A673 (cell line): ENCODE results near the gene DIRAS1.
A peak's percentile ranks its signal among the peaks of the same experiment; 100 is the strongest.

Experiments used
- EZH2 ChIP-seq: fragments of 200-600 bp; sonication (generic); IDR thresholded peaks from 2 replicates; pipeline ENCODE4 v1.6.1; 2017; ENCODE audit warnings: borderline replicate concordance, low read depth, mild to moderate bottlenecking, mixed read lengths, antibody characterized with exemption, low read length; ENCODE audit not compliant: poor library complexity, severe bottlenecking
- TF ChIP-seq, protein P1 (sequence below): fragments of 300-800, 200-600 bp; sonication (generic); conservative IDR thresholded peaks from 2 replicates; pipeline ENCODE4 v1.5.1; 2017; ENCODE audit warnings: low read depth, mild to moderate bottlenecking, antibody characterized with exemption, low read length, moderate library complexity, mixed read lengths

- TF ChIP-seq, protein P1, sequence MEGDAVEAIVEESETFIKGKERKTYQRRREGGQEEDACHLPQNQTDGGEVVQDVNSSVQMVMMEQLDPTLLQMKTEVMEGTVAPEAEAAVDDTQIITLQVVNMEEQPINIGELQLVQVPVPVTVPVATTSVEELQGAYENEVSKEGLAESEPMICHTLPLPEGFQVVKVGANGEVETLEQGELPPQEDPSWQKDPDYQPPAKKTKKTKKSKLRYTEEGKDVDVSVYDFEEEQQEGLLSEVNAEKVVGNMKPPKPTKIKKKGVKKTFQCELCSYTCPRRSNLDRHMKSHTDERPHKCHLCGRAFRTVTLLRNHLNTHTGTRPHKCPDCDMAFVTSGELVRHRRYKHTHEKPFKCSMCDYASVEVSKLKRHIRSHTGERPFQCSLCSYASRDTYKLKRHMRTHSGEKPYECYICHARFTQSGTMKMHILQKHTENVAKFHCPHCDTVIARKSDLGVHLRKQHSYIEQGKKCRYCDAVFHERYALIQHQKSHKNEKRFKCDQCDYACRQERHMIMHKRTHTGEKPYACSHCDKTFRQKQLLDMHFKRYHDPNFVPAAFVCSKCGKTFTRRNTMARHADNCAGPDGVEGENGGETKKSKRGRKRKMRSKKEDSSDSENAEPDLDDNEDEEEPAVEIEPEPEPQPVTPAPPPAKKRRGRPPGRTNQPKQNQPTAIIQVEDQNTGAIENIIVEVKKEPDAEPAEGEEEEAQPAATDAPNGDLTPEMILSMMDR = no peak
- peak; percentile 38 for TF ChIP-seq EZH2
These were observed 20.4 kb downstream of the DIRAS1 start for GRCh38 chr19:2700660-2701360.
